ENCODE measurements around the gene DPP4. TPM values are rescaled to one million over a fixed set of nuclear protein-coding genes. Genes with fewer than 3 reads are reported as not detected.
"Not testable (repeated sequence)": the region's sequence is repeated elsewhere in the genome, so short reads cannot be mapped to it uniquely, and the experiment has no call there.

DPP4 gene
- total RNA-seq, 2 donors from 2014 or later: 36.8 to 76.0 TPM

GRCh38 chr2:162056796-162057399 is 17.1 kb downstream of the DPP4 start:
- intact Hi-C loops (cut with DNase I): no loop called here
- Histone ChIP-seq H3K27me3 (replicated peaks; ENCODE audit: insufficient read depth) (no peaks in the 10 kb centered on the region), H3K9me3 (no peaks in the 10 kb centered on the region), H3K4me3 (no peak overlapping the region), H3K36me3 (no peaks in the 10 kb centered on the region), H3K4me1 (replicated peaks) (no peaks in the 10 kb centered on the region), H3K27ac (peak overlapping the region in 1 of 2 donors; percentile 31)
- TF ChIP-seq POLR2A (IDR thresholded peaks at IDR 0.05): no peak
- no peak for TF ChIP-seq POLR2AphosphoS5 (IDR thresholded peaks at IDR 0.05)
- TF ChIP-seq, protein P1, sequence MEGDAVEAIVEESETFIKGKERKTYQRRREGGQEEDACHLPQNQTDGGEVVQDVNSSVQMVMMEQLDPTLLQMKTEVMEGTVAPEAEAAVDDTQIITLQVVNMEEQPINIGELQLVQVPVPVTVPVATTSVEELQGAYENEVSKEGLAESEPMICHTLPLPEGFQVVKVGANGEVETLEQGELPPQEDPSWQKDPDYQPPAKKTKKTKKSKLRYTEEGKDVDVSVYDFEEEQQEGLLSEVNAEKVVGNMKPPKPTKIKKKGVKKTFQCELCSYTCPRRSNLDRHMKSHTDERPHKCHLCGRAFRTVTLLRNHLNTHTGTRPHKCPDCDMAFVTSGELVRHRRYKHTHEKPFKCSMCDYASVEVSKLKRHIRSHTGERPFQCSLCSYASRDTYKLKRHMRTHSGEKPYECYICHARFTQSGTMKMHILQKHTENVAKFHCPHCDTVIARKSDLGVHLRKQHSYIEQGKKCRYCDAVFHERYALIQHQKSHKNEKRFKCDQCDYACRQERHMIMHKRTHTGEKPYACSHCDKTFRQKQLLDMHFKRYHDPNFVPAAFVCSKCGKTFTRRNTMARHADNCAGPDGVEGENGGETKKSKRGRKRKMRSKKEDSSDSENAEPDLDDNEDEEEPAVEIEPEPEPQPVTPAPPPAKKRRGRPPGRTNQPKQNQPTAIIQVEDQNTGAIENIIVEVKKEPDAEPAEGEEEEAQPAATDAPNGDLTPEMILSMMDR (IDR thresholded peaks at IDR 0.05): no peak
- DNase-seq (ENCODE audit: low spot score): no peak
- WGBS: 82% methylated on average over 2 of the region's 2 CpGs

DNA sequence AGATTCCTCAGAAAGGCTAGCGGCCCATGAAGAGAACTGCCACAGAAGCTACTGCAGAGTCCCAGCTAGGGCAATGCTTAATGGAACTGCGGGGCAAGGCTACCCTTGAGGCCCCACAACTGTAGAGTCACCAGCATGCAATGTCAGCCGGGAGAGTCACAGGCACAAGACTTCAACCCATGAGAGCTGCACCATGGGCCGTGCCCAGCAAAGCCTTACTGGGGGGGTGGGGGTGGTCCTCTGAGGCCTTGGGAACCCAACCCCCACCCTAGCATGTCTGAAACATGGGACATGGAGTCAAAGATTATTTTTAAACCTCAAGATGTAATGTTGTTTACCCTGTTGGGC is 20.2 kb downstream of the DPP4 start:
- Histone ChIP-seq H3K27me3 (replicated peaks; ENCODE audit: insufficient read depth) (no peaks in the 10 kb centered on the region), H3K36me3 (no peaks in the 10 kb centered on the region), H3K9me3 (no peaks in the 10 kb centered on the region), H3K27ac (no peak overlapping the region), H3K4me3 (no peak overlapping the region), H3K4me1 (replicated peaks) (no peaks in the 10 kb centered on the region)
- intact Hi-C loops (cut with DNase I): loop anchor here (2.0 kb wide), 1 partner anchor 23 kb away; no protein-coding TSS in a partner anchor
- DNase-seq (ENCODE audit: low spot score): no peak
- WGBS: 92% methylated on average over 4 of the region's 4 CpGs
- TF ChIP-seq, protein P1 (IDR thresholded peaks at IDR 0.05): no peak
- TF ChIP-seq POLR2AphosphoS5 (IDR thresholded peaks at IDR 0.05) (no peak), POLR2A (IDR thresholded peaks at IDR 0.05) (no peak)

- H3K9me3 ChIP-seq: no peaks in the 10 kb centered on the region
- no peak for DNase-seq (ENCODE audit: low spot score)
- intact Hi-C loops (cut with DNase I): loop anchor here (2.0 kb wide), 1 partner anchor 22 kb away; no protein-coding TSS in a partner anchor
- WGBS: 86% methylated on average over 6 of the region's 6 CpGs
- TF ChIP-seq, protein P1 (IDR thresholded peaks at IDR 0.05): no peak
- TF ChIP-seq POLR2AphosphoS5 (IDR thresholded peaks at IDR 0.05): no peak
- no peak for TF ChIP-seq POLR2A (IDR thresholded peaks at IDR 0.05)
- no peak overlapping the region for H3K4me3 ChIP-seq
- H3K27ac ChIP-seq: no peak overlapping the region
- H3K36me3 ChIP-seq: no peaks in the 10 kb centered on the region
- no peaks in the 10 kb centered on the region for H3K4me1 ChIP-seq (replicated peaks)
- no peaks in the 10 kb centered on the region for H3K27me3 ChIP-seq (replicated peaks; ENCODE audit: insufficient read depth)
These were observed 20.8 kb downstream of the DPP4 start for GRCh38 chr2:162053066-162053807.

GRCh38 chr2:162050513-162050961 is 23.5 kb downstream of the DPP4 start:
- TF ChIP-seq, protein P1 (IDR thresholded peaks at IDR 0.05): no peak
- TF ChIP-seq POLR2A (IDR thresholded peaks at IDR 0.05) (no peak), POLR2AphosphoS5 (IDR thresholded peaks at IDR 0.05) (no peak)
- DNase-seq (ENCODE audit: low spot score): peak; percentile 15

DNA sequence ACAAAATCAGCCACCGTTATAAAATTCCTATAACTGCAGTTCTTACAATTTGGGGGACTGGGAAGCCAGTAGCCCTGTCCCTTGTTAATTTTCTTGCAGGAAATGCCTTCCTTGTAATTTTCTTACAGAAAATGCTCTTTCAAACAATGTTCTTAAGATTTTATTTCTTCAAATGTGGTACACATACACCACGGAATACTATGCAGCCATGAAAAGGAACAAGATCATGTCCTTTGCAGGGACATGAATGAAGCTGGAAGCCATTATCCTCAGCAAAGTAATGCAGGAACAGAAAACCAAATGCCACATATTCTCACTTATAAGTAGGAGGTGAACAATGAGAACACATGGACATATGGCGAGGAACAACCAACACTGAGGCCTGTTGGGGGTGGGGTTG is 24.9 kb downstream of the DPP4 start:
- WGBS: 87% methylated on average over 3 of the region's 3 CpGs
- DNase-seq (ENCODE audit: low spot score); intact Hi-C loops (cut with DNase I); H3K27me3 ChIP-seq (replicated peaks; ENCODE audit: insufficient read depth); H3K4me3 ChIP-seq; H3K4me1 ChIP-seq (replicated peaks); H3K36me3 ChIP-seq; H3K9me3 ChIP-seq: not testable (repeated sequence)
- peak overlapping the region in 1 of 2 donors; percentile 63 for H3K27ac ChIP-seq

More at GRCh38 chr2:162050513-162050961, 23.5 kb downstream of the DPP4 start:
- H3K9me3 ChIP-seq: no peaks in the 10 kb centered on the region
- H3K27ac ChIP-seq: peak overlapping the region in 1 of 2 donors; percentile 63
- WGBS: 70% methylated on average over 8 of the region's 8 CpGs
- H3K27me3 ChIP-seq (replicated peaks; ENCODE audit: insufficient read depth): no peaks in the 10 kb centered on the region
- intact Hi-C loops (cut with DNase I): no loop called here
- no peak overlapping the region for H3K4me3 ChIP-seq
- no peaks in the 10 kb centered on the region for H3K4me1 ChIP-seq (replicated peaks)
- no peaks in the 10 kb centered on the region for H3K36me3 ChIP-seq

Measured in prostate gland (tissue), 2 donors.